HG02571 (cell line): ENCODE results near the gene KCNIP1.

Experiments used
- ATAC-seq: cut with Tn5 transposase; IDR thresholded peaks from one replicate; pipeline ENCODE4 v1.9.1; 2021; ENCODE audit warnings: mild to moderate bottlenecking, moderate library complexity; ENCODE audit not compliant: unreplicated experiment

KCNIP1 gene

GRCh38 chr5:170589643-170590042 lies 85.8 kb downstream of the KCNIP1 start:
- no peak for ATAC-seq

DNA sequence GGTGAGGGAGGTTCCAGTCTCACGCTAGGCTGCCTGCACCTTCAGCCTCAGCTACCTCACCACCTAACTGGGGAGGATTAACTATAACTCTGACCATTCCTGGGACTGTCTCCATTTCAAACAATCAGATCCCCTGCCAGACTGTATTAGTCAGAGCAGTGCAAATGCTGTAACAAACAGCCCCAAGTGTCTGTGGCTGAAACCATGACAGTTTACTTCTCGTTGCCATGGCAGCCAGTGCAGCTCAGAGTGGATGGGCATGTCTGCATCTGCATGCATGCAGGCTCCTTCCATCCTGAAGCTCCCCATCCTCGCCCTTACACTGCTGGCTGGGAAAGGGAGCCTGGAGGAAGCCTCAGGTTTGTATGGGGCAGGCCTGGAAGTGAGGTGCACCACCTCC lies 86.7 kb downstream of the KCNIP1 start:
- no peak for ATAC-seq

DNA sequence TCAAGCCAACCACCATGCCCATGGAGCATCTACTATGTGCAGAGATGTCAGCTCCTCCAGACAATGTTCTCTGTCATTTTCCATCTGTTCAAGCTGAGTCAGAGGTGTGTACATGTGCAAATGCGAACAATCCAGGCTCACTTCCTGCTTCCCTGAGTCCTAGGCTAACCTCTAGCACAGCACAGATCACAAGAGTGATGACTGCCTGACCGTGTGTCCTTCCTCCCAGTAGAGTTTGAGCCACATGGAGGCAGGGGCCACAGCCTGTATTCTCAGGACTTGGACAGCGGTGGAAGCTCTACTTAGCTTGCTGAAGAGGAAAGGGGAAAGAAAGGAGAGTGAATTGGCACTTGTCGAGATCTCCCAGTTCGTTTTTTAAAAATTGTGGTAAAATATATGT lies 87.2 kb downstream of the KCNIP1 start:
- ATAC-seq, result no peak

DNA sequence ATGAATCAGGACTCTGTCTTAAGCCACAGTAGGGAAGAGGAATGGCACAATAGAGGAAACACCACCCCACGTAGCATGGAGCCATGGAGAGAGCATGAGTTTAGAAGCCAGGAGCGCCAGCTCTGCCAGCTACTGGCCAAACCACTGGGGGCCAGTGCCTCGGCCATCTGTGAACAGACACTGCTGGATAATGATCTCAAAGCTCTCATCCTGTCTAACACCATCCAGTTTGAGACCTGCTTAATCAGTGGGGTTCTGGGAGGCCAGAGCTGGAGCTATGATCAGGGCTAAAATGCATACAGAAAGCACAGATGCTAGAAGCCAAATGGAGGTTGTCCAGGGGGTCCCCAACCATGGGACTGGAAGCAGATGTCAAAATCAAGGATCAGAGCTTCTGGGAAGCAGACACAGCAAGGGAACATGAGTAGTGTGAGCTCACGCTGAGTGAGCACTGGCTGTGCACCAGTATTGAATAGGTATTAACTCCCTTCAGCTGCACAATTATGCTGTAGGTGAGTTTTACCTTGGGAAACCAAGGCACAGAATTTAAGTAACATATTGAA lies 92.7 kb downstream of the KCNIP1 start:
- no peak for ATAC-seq

DNA sequence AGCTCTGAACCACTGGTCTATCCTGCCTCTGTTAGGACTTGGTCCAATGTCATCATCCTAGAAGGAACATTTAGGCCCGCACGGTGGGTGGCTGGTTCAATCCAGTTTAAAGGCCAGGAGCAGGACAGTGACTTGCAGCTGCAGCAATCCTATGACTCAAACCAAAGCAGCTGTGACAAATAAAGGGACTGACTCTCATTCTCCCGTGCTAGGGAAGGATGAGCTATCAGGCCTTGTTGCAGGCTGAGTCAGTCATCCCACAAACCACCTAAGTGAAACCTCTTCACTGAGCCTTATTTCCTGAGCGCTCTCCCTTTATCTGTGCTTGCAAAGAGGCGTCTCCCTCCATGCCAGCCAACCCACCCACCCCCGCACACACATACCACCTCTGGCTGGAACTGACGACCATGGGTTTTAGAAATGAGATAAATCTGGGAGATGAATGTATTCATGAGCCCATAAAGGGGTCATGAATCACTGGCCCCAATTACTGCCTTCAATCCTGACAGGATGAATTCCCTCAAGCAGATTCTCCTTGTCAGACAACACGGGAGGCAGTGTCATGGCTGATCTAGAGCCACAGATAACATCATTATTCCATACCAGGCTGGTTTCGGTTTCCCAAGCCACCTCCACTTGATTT lies 93.4 kb downstream of the KCNIP1 start:
- ATAC-seq, result no peak

DNA sequence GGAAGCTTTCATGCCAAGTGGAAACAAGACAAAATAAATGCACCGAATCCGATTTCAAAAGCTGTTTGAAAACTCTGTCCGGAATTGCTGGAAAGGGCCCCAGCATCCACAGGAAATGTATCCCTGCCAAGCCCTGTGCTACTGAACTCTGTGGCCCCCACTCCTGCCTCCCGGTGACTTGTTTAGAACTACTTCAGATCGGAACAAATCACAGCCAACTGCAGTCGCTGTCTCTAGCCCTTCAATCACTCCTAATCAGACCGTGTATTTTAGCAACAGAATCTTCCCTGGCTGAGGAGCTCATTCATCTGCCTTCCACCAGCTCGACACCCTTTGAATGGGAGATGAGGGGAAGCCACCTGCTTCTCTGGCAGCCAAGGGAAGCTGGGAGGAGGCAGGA lies 94.1 kb downstream of the KCNIP1 start:
- ATAC-seq, result no peak

- ATAC-seq, result no peak
These were observed 95.9 kb downstream of the KCNIP1 start for GRCh38 chr5:170599756-170600155.

DNA sequence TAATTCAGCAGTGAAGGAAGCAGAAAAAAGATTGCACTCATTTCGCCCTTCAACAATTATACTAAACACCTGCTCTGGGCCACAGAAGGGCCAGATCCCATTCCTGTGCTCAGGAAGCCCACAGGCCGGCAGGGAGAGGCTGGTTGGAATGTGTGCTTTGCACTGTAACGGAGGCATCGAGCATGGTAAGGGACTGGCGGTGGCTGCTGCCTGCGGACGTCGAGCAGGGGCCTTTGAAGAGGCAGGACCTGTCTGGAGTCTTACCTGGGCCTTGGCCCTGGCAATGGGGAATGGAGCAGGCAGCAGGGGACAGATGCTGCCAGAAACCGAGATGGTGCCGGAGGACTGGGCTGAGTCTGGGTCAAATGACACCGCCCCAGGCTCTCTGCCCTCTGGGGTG lies 97.8 kb downstream of the KCNIP1 start:
- no peak for ATAC-seq

DNA sequence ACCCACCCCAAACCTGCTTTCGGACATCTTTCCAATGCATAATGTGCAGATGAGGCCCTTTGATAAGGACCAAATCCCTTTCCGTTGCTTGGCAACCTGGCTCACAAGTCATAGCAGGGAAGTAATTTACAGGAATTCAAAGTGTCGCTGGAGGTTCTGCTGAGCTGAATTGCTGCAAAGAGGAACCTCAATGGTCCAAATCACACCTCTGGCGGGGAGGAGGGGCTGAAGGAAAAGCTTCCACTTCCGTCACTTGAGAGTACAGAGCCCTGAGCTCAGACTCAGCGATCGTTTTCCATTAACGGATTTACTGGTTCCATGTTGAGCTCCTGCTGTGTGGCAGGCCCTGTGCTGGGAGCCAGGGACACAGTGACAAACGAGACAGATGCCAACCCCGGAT lies 99.3 kb downstream of the KCNIP1 start:
- no peak for ATAC-seq

DNA sequence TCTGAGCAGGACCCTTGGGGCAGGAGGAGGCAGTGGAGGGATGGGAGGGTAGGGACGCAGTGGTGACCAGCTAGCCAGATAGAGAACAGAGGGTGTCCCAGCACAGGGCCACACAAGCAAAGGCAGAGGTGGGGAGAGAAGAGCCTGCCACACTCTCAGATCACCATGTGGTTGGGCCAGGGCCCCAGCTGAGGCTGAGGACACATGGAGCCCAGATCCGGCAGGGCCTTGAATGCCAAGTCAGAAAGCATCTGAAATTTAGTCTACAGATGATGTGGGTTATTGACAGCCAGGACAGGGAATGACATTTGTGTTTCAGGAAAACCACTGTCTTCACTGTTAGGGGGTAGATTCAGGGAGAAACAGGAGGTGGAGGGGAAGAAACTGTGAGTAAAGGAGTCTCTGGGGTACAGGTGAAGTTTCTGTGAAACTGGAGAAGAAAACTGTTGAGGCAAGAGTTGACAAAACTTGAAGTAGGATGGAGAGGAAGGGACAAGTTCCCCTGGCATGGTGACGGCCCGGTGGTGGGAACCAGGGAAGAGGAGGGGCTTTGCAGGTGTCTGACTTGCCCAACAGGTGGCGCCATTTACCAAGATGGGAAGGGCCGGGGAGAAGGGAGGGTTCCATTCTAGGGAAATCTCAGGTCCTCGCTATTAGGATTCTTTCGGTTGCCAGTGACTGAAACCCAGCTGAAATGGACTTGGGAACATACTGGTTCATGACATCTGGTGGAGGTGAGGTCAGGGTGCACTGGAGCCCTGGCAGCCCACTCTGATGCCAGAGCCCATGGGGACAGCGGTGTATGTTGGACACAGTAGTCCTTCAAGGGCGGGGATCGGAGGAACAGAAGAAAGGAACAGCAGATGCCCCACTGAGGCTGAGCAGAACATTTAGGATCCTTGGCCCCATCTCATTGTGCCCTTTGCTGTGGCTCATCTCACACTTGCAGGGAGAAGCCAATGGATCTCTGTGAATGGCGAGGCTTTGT lies 100.1 kb downstream of the KCNIP1 start:
- no peak for ATAC-seq

DNA sequence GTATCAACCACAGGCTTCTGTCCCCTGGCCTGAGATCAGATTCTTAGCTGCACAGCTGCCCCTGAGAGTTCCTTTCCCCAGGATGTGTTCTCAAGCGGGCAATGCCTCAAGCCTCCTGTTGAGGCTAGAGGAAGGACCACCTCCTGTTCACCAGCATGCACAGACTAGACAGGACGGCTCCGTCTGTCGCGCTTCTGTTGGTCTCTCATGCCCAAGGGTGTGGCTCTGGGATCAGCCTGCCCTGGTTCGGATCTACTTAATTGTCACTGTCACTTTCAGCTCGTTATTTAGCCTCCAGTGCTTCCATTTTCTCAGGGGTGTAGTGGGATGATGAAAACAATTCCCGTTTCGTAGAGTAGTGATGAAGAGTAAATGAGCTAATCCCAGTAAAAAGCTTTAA lies 103.1 kb downstream of the KCNIP1 start:
- no peak for ATAC-seq

- no peak for ATAC-seq
These were observed 107.8 kb downstream of the KCNIP1 start for GRCh38 chr5:170611449-170612090.

DNA sequence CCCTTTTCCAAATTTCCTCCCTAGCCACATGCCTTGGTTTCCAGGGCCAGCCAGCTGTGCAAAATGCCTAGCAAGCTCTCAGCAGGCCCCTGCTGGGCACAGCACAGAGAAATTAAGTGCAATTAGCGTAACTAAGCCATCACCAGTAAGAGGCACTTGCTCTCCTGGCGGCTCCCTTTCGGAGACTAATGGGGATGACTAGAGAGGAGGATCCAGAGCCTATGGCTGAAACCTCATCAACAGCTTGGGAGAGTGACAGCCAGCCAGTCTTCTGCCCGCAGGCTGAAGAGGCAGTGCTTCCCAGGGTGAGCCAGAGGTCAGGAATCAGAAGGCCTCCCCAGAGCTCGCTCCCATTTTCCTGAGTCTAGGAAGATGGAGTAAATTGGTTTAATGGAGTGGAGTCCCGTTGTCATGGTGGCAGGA lies 108.4 kb downstream of the KCNIP1 start:
- ATAC-seq, result no peak

- no peak for ATAC-seq
These were observed 110.3 kb downstream of the KCNIP1 start for GRCh38 chr5:170614065-170614490.

DNA sequence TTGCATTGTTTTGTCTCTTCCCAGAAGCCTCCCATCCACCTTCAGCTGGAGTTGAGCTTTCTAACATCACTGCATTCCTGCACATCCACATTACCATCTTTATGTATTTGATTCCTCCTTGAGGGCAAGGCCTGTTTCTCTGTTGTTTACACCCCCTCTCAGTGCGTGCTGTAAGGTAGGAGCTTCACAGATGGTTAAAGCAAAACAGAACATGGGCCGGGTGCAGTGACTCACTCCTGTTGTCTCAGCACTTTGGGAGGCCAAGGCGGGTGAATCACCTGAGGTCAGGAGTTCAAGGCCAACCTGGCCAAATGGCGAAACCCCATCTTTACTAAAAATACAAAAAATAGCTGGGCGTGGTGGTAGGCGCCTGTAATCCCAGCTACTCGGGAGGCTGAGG lies 110.9 kb downstream of the KCNIP1 start:
- ATAC-seq, result no peak

DNA sequence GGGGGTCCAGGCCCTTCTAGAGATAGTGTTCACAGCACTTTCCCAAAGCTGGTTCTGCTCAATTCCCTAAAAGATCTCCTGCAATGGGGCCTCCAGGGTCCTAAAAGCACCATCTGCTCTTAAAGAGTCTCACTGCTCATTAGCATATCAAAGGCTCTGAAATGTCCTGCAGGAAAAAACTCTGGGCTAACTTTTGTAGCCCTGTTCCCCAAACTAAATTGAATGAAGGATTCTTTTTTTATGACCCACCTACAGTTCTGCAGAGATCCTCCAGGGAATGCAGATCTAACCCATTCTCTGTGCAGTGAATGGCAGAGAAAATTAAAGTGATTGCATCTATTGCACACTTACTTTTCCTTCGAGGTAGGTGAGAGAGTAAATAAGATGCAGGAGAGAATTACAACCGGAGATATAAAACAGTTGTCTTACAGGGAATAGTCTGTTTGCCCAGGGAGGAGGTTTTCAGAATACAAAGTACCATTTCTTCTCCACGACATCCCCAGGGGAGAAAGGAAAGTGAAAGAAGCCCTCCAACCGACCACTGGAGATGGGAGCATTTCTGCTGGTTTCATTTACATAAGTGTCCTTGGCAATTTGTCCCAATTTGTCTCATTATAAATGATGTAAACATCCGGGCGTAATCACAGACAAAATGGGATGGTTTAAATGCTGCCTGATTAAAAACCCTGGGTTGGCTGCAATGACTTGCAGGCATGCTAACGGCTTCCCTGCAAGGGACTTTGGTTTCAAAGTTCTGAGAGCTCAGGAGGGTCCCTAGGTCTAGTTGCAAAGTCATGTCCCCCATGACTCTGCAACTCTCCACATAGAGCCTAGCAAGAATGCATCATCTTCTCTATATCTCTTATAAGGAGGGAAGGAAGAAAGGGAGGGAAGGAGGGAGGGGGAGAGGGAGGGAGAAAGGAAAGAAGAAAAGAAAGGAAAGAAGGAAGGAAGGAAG lies 114.0 kb downstream of the KCNIP1 start:
- no peak for ATAC-seq

- no peak for ATAC-seq
These were observed 116.0 kb downstream of the KCNIP1 start for GRCh38 chr5:170619869-170620268.

GRCh38 chr5:170622933-170623332 lies 119.1 kb downstream of the KCNIP1 start:
- no peak for ATAC-seq

DNA sequence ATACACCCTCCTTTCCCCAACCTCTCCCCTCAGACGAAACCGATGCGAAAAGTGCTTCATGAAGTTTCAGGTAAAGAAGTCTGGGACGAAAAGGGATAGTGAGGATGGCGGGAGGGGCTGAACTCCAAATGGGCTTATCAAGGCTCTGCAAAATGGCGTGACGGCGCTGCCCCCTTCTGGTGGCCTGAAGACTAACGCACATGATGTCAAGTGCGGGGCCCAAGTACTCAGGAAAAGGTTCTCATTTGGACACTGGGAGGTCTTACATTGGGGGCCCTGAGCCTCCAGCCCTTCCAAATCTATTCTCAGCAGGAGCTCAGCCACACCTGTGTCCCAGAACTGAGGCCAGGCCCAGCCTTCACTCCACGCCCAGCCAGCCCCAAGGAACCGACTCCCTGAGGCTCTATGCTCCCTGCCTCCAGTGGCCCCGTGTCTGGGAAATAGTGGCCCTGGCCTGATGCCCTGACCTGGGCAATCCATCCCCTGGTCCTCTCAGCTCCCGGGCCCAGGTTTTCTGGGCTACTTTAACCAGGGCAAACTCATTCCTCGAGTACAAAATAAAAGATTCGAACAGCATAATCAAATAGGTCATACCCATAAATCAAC lies 119.9 kb downstream of the KCNIP1 start:
- ATAC-seq, result no peak
